Esophagus muscularis mucosa (tissue), 4 donors: Measurements from ENCODE around the gene SLC30A10.

ENCODE experiments used
- CTCF ChIP-seq, 3 experiments: fragments of 200-600 bp in 2 of 3; fragments of 450-650 bp in 1 of 3; sonication (generic) in 2 of 3; IDR thresholded peaks; one replicate each; pipeline ENCODE4 v1.5.1; 2017 to 2019; ENCODE audit warnings: antibody characterized with exemption in 3 of 3, mild to moderate bottlenecking in 2 of 3, moderate library complexity in 1 of 3
- EP300 ChIP-seq: sonication (generic); formaldehyde crosslinking; IDR thresholded peaks from one replicate; pipeline ENCODE4 v1.6.1; 2017; ENCODE audit warnings: antibody characterized with exemption
- POLR2AphosphoS5 ChIP-seq, 2 donors: sonication (generic); formaldehyde crosslinking; IDR thresholded peaks; one replicate each; pipeline ENCODE4 v1.6.1; 2017; ENCODE audit warnings: antibody characterized with exemption in 2 of 2

GRCh38 chr1:219876798-219877209, 51.6 kb downstream of the SLC30A10 start:
- no peak for TF ChIP-seq CTCF (IDR thresholded peaks at IDR 0.05)
- no peak for TF ChIP-seq POLR2AphosphoS5 (IDR thresholded peaks at IDR 0.05)
- no peak for TF ChIP-seq EP300
